ENCODE data around the gene NTRK1.

DNA sequence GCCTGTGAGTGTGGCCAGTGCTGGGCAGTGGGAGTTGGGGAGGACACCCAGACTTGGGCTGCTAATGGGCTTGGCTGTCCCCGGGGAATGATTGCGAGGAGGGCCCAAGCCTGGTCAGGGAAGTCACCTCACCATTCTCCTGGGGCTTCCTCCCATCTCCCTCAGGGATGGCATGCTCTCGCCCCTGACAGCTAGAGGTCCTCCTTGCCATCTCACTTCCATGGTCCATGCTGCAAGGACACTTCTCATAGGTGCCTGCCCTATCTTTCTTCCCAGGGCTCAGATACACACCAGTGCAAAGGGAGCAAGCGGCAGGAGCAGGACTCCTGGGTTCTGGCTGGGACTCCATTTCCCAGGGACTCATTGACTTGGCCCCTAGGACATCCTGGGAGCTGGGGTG lies 4.1 kb downstream of the NTRK1 start:
- TF ChIP-seq, protein P1, sequence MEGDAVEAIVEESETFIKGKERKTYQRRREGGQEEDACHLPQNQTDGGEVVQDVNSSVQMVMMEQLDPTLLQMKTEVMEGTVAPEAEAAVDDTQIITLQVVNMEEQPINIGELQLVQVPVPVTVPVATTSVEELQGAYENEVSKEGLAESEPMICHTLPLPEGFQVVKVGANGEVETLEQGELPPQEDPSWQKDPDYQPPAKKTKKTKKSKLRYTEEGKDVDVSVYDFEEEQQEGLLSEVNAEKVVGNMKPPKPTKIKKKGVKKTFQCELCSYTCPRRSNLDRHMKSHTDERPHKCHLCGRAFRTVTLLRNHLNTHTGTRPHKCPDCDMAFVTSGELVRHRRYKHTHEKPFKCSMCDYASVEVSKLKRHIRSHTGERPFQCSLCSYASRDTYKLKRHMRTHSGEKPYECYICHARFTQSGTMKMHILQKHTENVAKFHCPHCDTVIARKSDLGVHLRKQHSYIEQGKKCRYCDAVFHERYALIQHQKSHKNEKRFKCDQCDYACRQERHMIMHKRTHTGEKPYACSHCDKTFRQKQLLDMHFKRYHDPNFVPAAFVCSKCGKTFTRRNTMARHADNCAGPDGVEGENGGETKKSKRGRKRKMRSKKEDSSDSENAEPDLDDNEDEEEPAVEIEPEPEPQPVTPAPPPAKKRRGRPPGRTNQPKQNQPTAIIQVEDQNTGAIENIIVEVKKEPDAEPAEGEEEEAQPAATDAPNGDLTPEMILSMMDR (IDR thresholded peaks at IDR 0.05): no peak
- TF ChIP-seq POLR2A (IDR thresholded peaks at IDR 0.05): no peak
